K562 (cell line): ENCODE data around the gene MAU2. TPM values are rescaled to one million over a fixed set of nuclear protein-coding genes. Genes with fewer than 3 reads are reported as not detected.
A peak's percentile ranks its signal among the peaks of the same experiment; 100 is the strongest.

ENCODE experiments used
- ATAC-seq: fragments of 200-7000 bp; cut with Tn5 transposase; 3 replicates; pipeline ENCODE4 v1.9.1; 2020; ENCODE audit warnings: moderate library complexity
- BruUV-seq: library from RNA; stranded (reverse); fragments of 400-500 nt; replicated peaks from 2 replicates; lab custom pipeline; 2021; lab: Mats Ljungman, UMichigan
- CTCF ChIA-PET: fragments of 300-600 bp; formaldehyde crosslinking; extraction: SDS; loops from one replicate; lab custom pipeline; 2021; ENCODE audit warnings: low intra/inter-chr PET ratio; lab: Yijun Ruan, JAX
- POLR2A ChIA-PET: fragments of 300-600, 350-650 bp; sonication (Branson Sonifier 250); formaldehyde crosslinking; extraction: SDS; loops from one replicate; lab custom pipeline; 2021; ENCODE audit warnings: antibody characterized with exemption, inconsistent platforms; lab: Yijun Ruan, JAX
- DNase-seq, 4 experiments: peaks; one replicate each; pipeline versions ENCODE4 v3.0.0 to v3.0.0-alpha.2; 2011 to 2018; ENCODE audit warnings: low spot score in 3 of 4, mixed read lengths in 3 of 4; ENCODE audit errors: extremely low read depth in 1 of 4
- FAIRE-seq: peaks from 2 replicates; lab custom pipeline; 2011; peaks lifted over from hg19 to GRCh38; lab: Jason Lieb, UNC
- H2AFZ ChIP-seq: 2 replicates; pipeline ENCODE4 v1.6.0; 2011; ENCODE audit warnings: low read depth, low read length, control low read depth, inconsistent platforms
- H3K27ac ChIP-seq: fragments of 200-600 bp; 3 replicates; pipeline ENCODE4 v1.8.0; 2011; ENCODE audit warnings: low read depth, mild to moderate bottlenecking, control low read depth, inconsistent platforms, low read length, moderate library complexity, mixed read lengths; ENCODE audit errors: extremely low read depth
- H3K27me3 ChIP-seq, 2 experiments: fragments of 300-600 bp in 1 of 2; 2 replicates in 1 of 2; 3 replicates in 1 of 2; pipeline versions ENCODE4 v1.6.0 to v1.8.0; 2011; ENCODE audit warnings: inconsistent platforms in 2 of 2, low read length in 2 of 2, mild to moderate bottlenecking in 1 of 2, mixed read lengths in 1 of 2, moderate library complexity in 1 of 2; ENCODE audit not compliant: control insufficient read depth in 2 of 2, insufficient read depth in 2 of 2
- H3K36me3 ChIP-seq: fragments of 300-600 bp; 3 replicates; pipeline ENCODE4 v1.8.0; 2011; ENCODE audit warnings: mild to moderate bottlenecking, low read length, inconsistent platforms; ENCODE audit not compliant: control insufficient read depth, insufficient read depth
- H3K4me1 ChIP-seq, 2 experiments: fragments of 200-600 bp in 1 of 2; replicated peaks in 1 of 2; 2 replicates in 1 of 2; 3 replicates in 1 of 2; pipeline versions ENCODE4 v1.5.1 to v1.8.0; 2011; ENCODE audit warnings: inconsistent platforms in 2 of 2, low read length in 2 of 2, mild to moderate bottlenecking in 1 of 2, mixed read lengths in 1 of 2, moderate library complexity in 1 of 2; ENCODE audit not compliant: control insufficient read depth in 2 of 2, insufficient read depth in 2 of 2
- H3K4me2 ChIP-seq: 2 replicates; pipeline ENCODE4 v1.6.1; 2011; ENCODE audit warnings: low read length, control low read depth, inconsistent platforms, mixed read lengths; ENCODE audit not compliant: insufficient read depth
- H3K4me3 ChIP-seq: fragments of 200-600 bp; sonication (generic), shearing (Covaris generic); 2 replicates; pipeline ENCODE4 v1.5.1; 2016; ENCODE audit warnings: control low read depth, inconsistent platforms
- H3K79me2 ChIP-seq: fragments of 200-600 bp; 3 replicates; pipeline ENCODE4 v1.8.0; 2011; ENCODE audit warnings: low read length, inconsistent platforms; ENCODE audit not compliant: control insufficient read depth, insufficient read depth
- H3K9ac ChIP-seq, 2 experiments: 2 replicates each; pipeline versions ENCODE4 v1.6.0 to v1.6.1; 2011; ENCODE audit warnings: low read depth in 2 of 2, low read length in 2 of 2, control low read depth in 1 of 2, inconsistent platforms in 1 of 2, mild to moderate bottlenecking in 1 of 2, mixed read lengths in 1 of 2; ENCODE audit not compliant: insufficient read depth in 1 of 2
- H3K9me1 ChIP-seq: one replicate; pipeline ENCODE4 v1.6.0; 2011; ENCODE audit warnings: inconsistent platforms, mild to moderate bottlenecking, low read length, moderate library complexity; ENCODE audit not compliant: control insufficient read depth, insufficient read depth
- H3K9me3 ChIP-seq: replicated peaks from 2 replicates; pipeline ENCODE4 v1.5.1; 2011; ENCODE audit warnings: low read depth, low read length, inconsistent platforms; ENCODE audit not compliant: control insufficient read depth, insufficient read depth
- H4K20me1 ChIP-seq: replicated peaks from 2 replicates; pipeline ENCODE4 v1.6.1; 2011; ENCODE audit warnings: low read length, inconsistent platforms, mixed read lengths; ENCODE audit not compliant: control insufficient read depth, insufficient read depth
- MCM5 ChIP-seq: fragments of 450-650 bp; IDR thresholded peaks from 2 replicates; pipeline ENCODE4 v1.6.1; 2016; ENCODE audit warnings: low read depth
- MCM7 ChIP-seq, 2 experiments: fragments of 450-650 bp; IDR thresholded peaks; 2 replicates each; pipeline ENCODE4 v1.6.1; 2016 to 2018
- MGA ChIP-seq: fragments of 450-650 bp; IDR thresholded peaks from 2 replicates; pipeline ENCODE4 v1.6.1; 2016; ENCODE audit warnings: mild to moderate bottlenecking, moderate library complexity
- MTA3 ChIP-seq: fragments of 450-650 bp; formaldehyde crosslinking; IDR thresholded peaks from 2 replicates; pipeline ENCODE4 v1.6.1; 2017; ENCODE audit warnings: mild to moderate bottlenecking, borderline replicate concordance
- POLR2B ChIP-seq: fragments of 450-650 bp; IDR thresholded peaks from 2 replicates; pipeline ENCODE4 v1.6.1; 2018; ENCODE audit warnings: low read depth; ENCODE audit not compliant: partially characterized antibody
- POLR2G ChIP-seq: fragments of 200-400 bp; formaldehyde crosslinking; IDR thresholded peaks from 2 replicates; pipeline ENCODE4 v1.6.1; 2017; ENCODE audit warnings: low read depth, mild to moderate bottlenecking, antibody characterized with exemption, low read length, moderate library complexity
- SREBF1 ChIP-seq: fragments of 150-350 bp; IDR thresholded peaks from 2 replicates; pipeline ENCODE4 v1.6.1; 2014; ENCODE audit warnings: antibody characterized with exemption, low read depth, low read length, borderline replicate concordance
- TRIM28 ChIP-seq: fragments of 450-650 bp; IDR thresholded peaks from 2 replicates; pipeline ENCODE4 v1.6.1; 2017
- ZNF174 ChIP-seq: fragments of 250-450 bp; sonication (Bioruptor Pico); IDR thresholded peaks from 2 replicates; pipeline ENCODE4 v1.4.0; 2020; ENCODE audit warnings: mild to moderate bottlenecking
- WGBS: fragments of 100-300 bp; shearing (Covaris generic); methylation state at CpG from one replicate; pipeline ENCODE4 v1.1.6; 2016; ENCODE audit warnings: low coverage, mixed read lengths; ENCODE audit not compliant: insufficient coverage; ENCODE audit errors: missing lambda C conversion rate; 5-methylcytosine and 5-hydroxymethylcytosine counted together
- in situ Hi-C: fragments of 300-500 bp; cut with MboI; formaldehyde crosslinking; loops from 4 replicates; pipeline ENCODE4 v1.15.0; 2018; ENCODE audit warnings: inconsistent platforms, mixed read lengths
- intact Hi-C: fragments of 100-400 bp; cut with micrococcal nuclease; formaldehyde crosslinking; loops from 2 replicates; pipeline ENCODE4 v1.14.2; 2022
- polyA plus RNA-seq, 8 experiments: library from polyadenylated mRNA; depleted of rRNA in 4 of 8; stranded (reverse) in 5 of 8; unstranded in 3 of 8; fragments of >200 nt; fragmentation: Nextera tagmentation in 2 of 8; fragmentation: Illumina TruSeq in 1 of 8; extraction: Ambion mirVana in 2 of 8; extraction: Trizol in 1 of 8; gene quantifications; 2 replicates each; pipeline versions ENCODE4 v1.2.1 to v1.2.3, GENCODE V29; 2011 to 2014; ENCODE audit warnings: inconsistent platforms in 1 of 8, missing spikeins in 1 of 8
- total RNA-seq, 7 experiments: library from RNA; depleted of rRNA in 6 of 7; stranded (reverse); fragments of >200 nt in 6 of 7; fragmentation: Illumina TruSeq in 2 of 7; extraction: Trizol in 2 of 7; gene quantifications; 2 replicates each; pipeline versions ENCODE4 v1.2.1 to v1.2.3, GENCODE V29; 2011 to 2021; ENCODE audit warnings: low replicate concordance in 1 of 7
- TF ChIP-seq, protein P1 (sequence below): sonication (generic); formaldehyde crosslinking; IDR thresholded peaks from 2 replicates; pipeline ENCODE4 v1.8.0; 2023; ENCODE audit warnings: mild to moderate bottlenecking, missing genetic modification reagents
- TF ChIP-seq, protein P2 (sequence below): fragments of 250-450 bp; sonication (Bioruptor Pico); IDR thresholded peaks from 2 replicates; pipeline ENCODE4 v1.8.0; 2021; ENCODE audit warnings: borderline replicate concordance, mild to moderate bottlenecking, moderate library complexity; ENCODE audit not compliant: poor library complexity, severe bottlenecking

MAU2 gene
- total and polyA plus RNA-seq, 9 of the 15 experiments (the other 6 are each of a cell fraction or from before 2014, with no cell fraction given) = 1.2 to 48.1 (median 19.4) TPM

DNA sequence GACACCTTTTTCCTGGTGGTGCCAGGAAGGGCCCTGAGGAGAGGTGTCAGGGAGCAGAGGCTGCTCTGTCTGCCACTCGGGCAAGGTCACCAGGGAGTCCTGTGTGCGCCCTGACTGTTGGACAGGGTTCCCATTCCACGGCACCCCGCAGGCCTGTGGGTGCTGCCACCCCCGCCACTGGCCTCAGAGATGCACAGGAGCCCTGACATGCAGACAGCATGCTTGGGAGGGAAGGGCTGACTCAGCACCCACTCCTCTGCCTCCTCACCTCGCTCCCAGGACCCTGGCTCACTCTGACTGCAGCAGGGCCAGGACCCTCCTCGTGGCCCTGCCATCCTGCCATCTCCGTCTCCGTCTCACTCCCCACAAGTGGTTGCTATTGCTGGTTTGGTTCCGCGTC is 25.3 kb downstream of the MAU2 start:
- H4K20me1 ChIP-seq = no peaks in the 10 kb centered on the region
- in situ Hi-C loops (no loop called here), intact Hi-C loops (no loop called here)
- H3K79me2 ChIP-seq = no peaks in the 10 kb centered on the region
- POLR2A ChIA-PET = no interaction called here
- H3K9me1 ChIP-seq = no peaks in the 10 kb centered on the region
- FAIRE-seq (no peak), DNase-seq (no peak), ATAC-seq (no peak)
- H3K27me3 ChIP-seq = no peaks in the 10 kb centered on the region
- WGBS = 96% methylated on average over 10 of the region's 11 CpGs
- H3K4me1 ChIP-seq = peaks cover 0 to 29% of the 10 kb centered on the region in 2 experiments; a peak in 2 of 5 replicates
- BruUV-seq = no TSS peak
- no peak overlapping the region for H3K27ac ChIP-seq
- H3K4me3 ChIP-seq = no peak overlapping the region
- no peak overlapping the region; a peak in 1 of 4 replicates for H3K9ac ChIP-seq
- CTCF ChIA-PET = no interaction called here
- no peak overlapping the region for H2AFZ ChIP-seq
- H3K9me3 ChIP-seq = no peaks in the 10 kb centered on the region
- no peak overlapping the region for H3K4me2 ChIP-seq
- H3K36me3 ChIP-seq = peaks cover 73% of the 10 kb centered on the region; the same call in 2 of the 3 replicates
- TF ChIP-seq MGA (no peak), MCM5 (no peak), MCM7 (IDR thresholded peaks at IDR 0.05) (no peak), ZNF174 (CRISPR knock-in tag) (no peak), SREBF1 (no peak), TRIM28 (no peak), MTA3 (no peak), POLR2G (0 out of 2 replicates have a peak, but pooled peaks have one; percentile 2), POLR2B (no peak)
- TF ChIP-seq, protein P1, sequence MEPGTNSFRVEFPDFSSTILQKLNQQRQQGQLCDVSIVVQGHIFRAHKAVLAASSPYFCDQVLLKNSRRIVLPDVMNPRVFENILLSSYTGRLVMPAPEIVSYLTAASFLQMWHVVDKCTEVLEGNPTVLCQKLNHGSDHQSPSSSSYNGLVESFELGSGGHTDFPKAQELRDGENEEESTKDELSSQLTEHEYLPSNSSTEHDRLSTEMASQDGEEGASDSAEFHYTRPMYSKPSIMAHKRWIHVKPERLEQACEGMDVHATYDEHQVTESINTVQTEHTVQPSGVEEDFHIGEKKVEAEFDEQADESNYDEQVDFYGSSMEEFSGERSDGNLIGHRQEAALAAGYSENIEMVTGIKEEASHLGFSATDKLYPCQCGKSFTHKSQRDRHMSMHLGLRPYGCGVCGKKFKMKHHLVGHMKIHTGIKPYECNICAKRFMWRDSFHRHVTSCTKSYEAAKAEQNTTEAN = no peak
- TF ChIP-seq, protein P2, sequence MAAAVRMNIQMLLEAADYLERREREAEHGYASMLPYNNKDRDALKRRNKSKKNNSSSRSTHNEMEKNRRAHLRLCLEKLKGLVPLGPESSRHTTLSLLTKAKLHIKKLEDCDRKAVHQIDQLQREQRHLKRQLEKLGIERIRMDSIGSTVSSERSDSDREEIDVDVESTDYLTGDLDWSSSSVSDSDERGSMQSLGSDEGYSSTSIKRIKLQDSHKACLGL (CRISPR knock-in tag) = no peak
